Neural cell (in vitro differentiated cells): ENCODE results near the gene CHD2. TPM values are rescaled to one million over a fixed set of nuclear protein-coding genes. Genes with fewer than 3 reads are reported as not detected.

Experiments used
- H2AFZ ChIP-seq: fragments of 200-600, 300-800 bp; sonication (generic), shearing (Covaris generic); 2 replicates; pipeline ENCODE4 v1.6.0; 2014; ENCODE audit warnings: low read depth, mild to moderate bottlenecking, antibody characterized with exemption, low read length, moderate library complexity
- H3F3A ChIP-seq: fragments of 200-600 bp; shearing (Covaris generic); 2 replicates; pipeline ENCODE4 v1.6.1; 2016; ENCODE audit warnings: mild to moderate bottlenecking, moderate library complexity, mixed read lengths, antibody characterized with exemption, low read length; ENCODE audit not compliant: insufficient read depth, poor library complexity, severe bottlenecking
- H3K27ac ChIP-seq: fragments of 200-600, 300-800 bp; sonication (generic), shearing (Covaris generic); 2 replicates; pipeline ENCODE4 v1.5.1; 2014; ENCODE audit warnings: mild to moderate bottlenecking, low read length, moderate library complexity
- H3K27me3 ChIP-seq: fragments of 300-800, 200-600 bp; sonication (generic), shearing (Covaris generic); 2 replicates; pipeline ENCODE4 v1.6.0; 2014; ENCODE audit warnings: mild to moderate bottlenecking, low read depth, low read length, moderate library complexity; ENCODE audit not compliant: insufficient read depth
- H3K36me3 ChIP-seq: fragments of 300-800, 200-600 bp; sonication (generic), shearing (Covaris generic); 2 replicates; pipeline ENCODE4 v1.5.1; 2014; ENCODE audit warnings: mild to moderate bottlenecking, antibody characterized with exemption, low read length, moderate library complexity; ENCODE audit not compliant: insufficient read depth
- H3K4me2 ChIP-seq: fragments of 300-800, 200-600 bp; sonication (generic), shearing (Covaris generic); 2 replicates; pipeline ENCODE4 v1.6.0; 2014; ENCODE audit warnings: mild to moderate bottlenecking, low read length
- H3K4me3 ChIP-seq: fragments of 300-800, 200-600 bp; sonication (generic), shearing (Covaris generic); 2 replicates; pipeline ENCODE4 v1.5.1; 2014; ENCODE audit warnings: mild to moderate bottlenecking, low read length, moderate library complexity
- H3K79me2 ChIP-seq: fragments of 200-600 bp; shearing (Covaris generic); replicated peaks from 2 replicates; pipeline ENCODE4 v1.6.0; 2014; ENCODE audit warnings: mild to moderate bottlenecking, low read length, moderate library complexity; ENCODE audit not compliant: insufficient read depth
- H3K9ac ChIP-seq: fragments of 300-800, 200-600 bp; sonication (generic), shearing (Covaris generic); 2 replicates; pipeline ENCODE4 v1.6.1; 2016; ENCODE audit warnings: mild to moderate bottlenecking, low read length, mixed read lengths
- H3K9me2 ChIP-seq: fragments of 200-600 bp; shearing (Covaris generic); 2 replicates; pipeline ENCODE4 v1.6.1; 2016; ENCODE audit warnings: mild to moderate bottlenecking, low read length, mixed read lengths; ENCODE audit not compliant: insufficient read depth
- H3K9me3 ChIP-seq: fragments of 200-600, 300-800 bp; sonication (generic), shearing (Covaris generic); 2 replicates; pipeline ENCODE4 v1.6.1; 2016; ENCODE audit warnings: mild to moderate bottlenecking, mixed run types, low read length, moderate library complexity, mixed read lengths
- H4K20me1 ChIP-seq: fragments of 200-600 bp; shearing (Covaris generic); 2 replicates; pipeline ENCODE4 v1.6.1; 2016; ENCODE audit warnings: mild to moderate bottlenecking, mixed run types; ENCODE audit not compliant: insufficient read depth
- CTCF ChIP-seq: fragments of 450-650 bp; IDR thresholded peaks from 2 replicates; pipeline ENCODE4 v1.5.1; 2014; ENCODE audit warnings: antibody characterized with exemption, mild to moderate bottlenecking, moderate library complexity; ENCODE audit not compliant: poor library complexity, severe bottlenecking
- EP300 ChIP-seq: fragments of 450-650 bp; conservative IDR thresholded peaks from 2 replicates; pipeline ENCODE4 v1.6.1; 2014; ENCODE audit warnings: antibody characterized with exemption, mild to moderate bottlenecking, moderate library complexity; ENCODE audit not compliant: poor library complexity, severe bottlenecking
- EZH2 ChIP-seq: fragments of 200-600, 300-800 bp; shearing (Covaris generic), sonication (generic); IDR thresholded peaks from 2 replicates; pipeline ENCODE4 v1.6.1; 2014; ENCODE audit warnings: antibody characterized with exemption, low read length, borderline replicate concordance, mild to moderate bottlenecking; ENCODE audit not compliant: insufficient read depth, poor library complexity, severe bottlenecking
- MXI1 ChIP-seq: fragments of 450-650 bp; conservative IDR thresholded peaks from 2 replicates; pipeline ENCODE4 v1.6.1; 2014; ENCODE audit warnings: antibody characterized with exemption, mild to moderate bottlenecking; ENCODE audit not compliant: poor library complexity, severe bottlenecking
- POLR2AphosphoS5 ChIP-seq: IDR thresholded peaks from 2 replicates; pipeline ENCODE4 v1.6.1; 2012
- RAD21 ChIP-seq: fragments of 450-650 bp; conservative IDR thresholded peaks from 2 replicates; pipeline ENCODE4 v1.6.1; 2014; ENCODE audit warnings: antibody characterized with exemption, mild to moderate bottlenecking, moderate library complexity
- REST ChIP-seq: IDR thresholded peaks from 2 replicates; pipeline ENCODE4 v1.6.1; 2012; ENCODE audit warnings: borderline replicate concordance
- SMC3 ChIP-seq: fragments of 450-650 bp; conservative IDR thresholded peaks from 2 replicates; pipeline ENCODE4 v1.6.1; 2014; ENCODE audit warnings: antibody characterized with exemption, mild to moderate bottlenecking, moderate library complexity; ENCODE audit not compliant: poor library complexity
- TAF1 ChIP-seq: IDR thresholded peaks from 2 replicates; pipeline ENCODE4 v1.6.1; 2012; ENCODE audit warnings: low read depth
- polyA plus RNA-seq: library from polyadenylated mRNA; depleted of rRNA; stranded (reverse); fragments of >200 nt; gene quantifications from 2 replicates; pipeline ENCODE4 v1.2.3, GENCODE V29; 2014

Gene CHD2
- polyA plus RNA-seq, 1 donor from 2014 or later, result 113 TPM

- peak overlapping the region; percentile 13 for H3K27ac ChIP-seq
- H4K20me1 ChIP-seq, result no peaks in the 10 kb centered on the region
- no peak overlapping the region for H3K9ac ChIP-seq
- no peaks in the 10 kb centered on the region for H3F3A ChIP-seq
- H3K27me3 ChIP-seq, result no peaks in the 10 kb centered on the region
- no peak overlapping the region for H3K4me2 ChIP-seq
- H3K4me3 ChIP-seq, result no peak overlapping the region
- no peaks in the 10 kb centered on the region for H3K9me2 ChIP-seq
- H2AFZ ChIP-seq, result no peak overlapping the region
- no peaks in the 10 kb centered on the region for H3K9me3 ChIP-seq
- TF ChIP-seq POLR2AphosphoS5, result no peak
- no peak for TF ChIP-seq MXI1
- TF ChIP-seq SMC3, result no peak
- no peak for TF ChIP-seq RAD21
- no peak for TF ChIP-seq EP300
- TF ChIP-seq REST, result no peak
- TF ChIP-seq TAF1, result no peak
- no peak for TF ChIP-seq EZH2
- TF ChIP-seq CTCF, result no peak
- H3K79me2 ChIP-seq, result peaks cover 97% of the 10 kb centered on the region
- no peaks in the 10 kb centered on the region for H3K36me3 ChIP-seq
Measured at GRCh38 chr15:92914768-92915221, 14.7 kb downstream of the CHD2 start.

GRCh38 chr15:92915766-92916435 lies 15.8 kb downstream of the CHD2 start:
- no peak overlapping the region for H3K4me3 ChIP-seq
- TF ChIP-seq SMC3, result no peak
- no peak for TF ChIP-seq TAF1
- no peak for TF ChIP-seq EZH2
- no peak for TF ChIP-seq RAD21
- TF ChIP-seq POLR2AphosphoS5, result no peak
- TF ChIP-seq MXI1, result no peak
- no peak for TF ChIP-seq CTCF
- TF ChIP-seq EP300, result no peak
- no peak for TF ChIP-seq REST
- no peaks in the 10 kb centered on the region for H3K36me3 ChIP-seq
- H4K20me1 ChIP-seq, result no peaks in the 10 kb centered on the region
- no peak overlapping the region for H3K27ac ChIP-seq
- no peak overlapping the region for H3K4me2 ChIP-seq
- no peak overlapping the region for H2AFZ ChIP-seq
- H3K9me3 ChIP-seq, result no peaks in the 10 kb centered on the region
- H3F3A ChIP-seq, result no peaks in the 10 kb centered on the region
- no peak overlapping the region for H3K9ac ChIP-seq
- H3K9me2 ChIP-seq, result no peaks in the 10 kb centered on the region
- H3K27me3 ChIP-seq, result no peaks in the 10 kb centered on the region
- H3K79me2 ChIP-seq, result peaks cover 96% of the 10 kb centered on the region
